Esophagus squamous epithelium (tissue), 5 donors: ENCODE measurements around the gene NCAPH2. TPM values are rescaled to one million over a fixed set of nuclear protein-coding genes. Genes with fewer than 3 reads are reported as not detected.

Experiments
- DNase-seq: peaks from one replicate; lab custom pipeline; 2025; lab: John Stamatoyannopoulos, UW
- H3K27ac ChIP-seq, 4 donors: fragments of 200-600 bp; sonication (generic); one replicate each; pipeline ENCODE4 v1.5.1; 2016 to 2019; ENCODE audit warnings: mild to moderate bottlenecking in 1 of 4
- H3K27me3 ChIP-seq, 4 donors: fragments of 200-600 bp; sonication (generic); 1 replicate in 3 of 4; 2 replicates in 1 of 4; pipeline versions ENCODE4 v1.5.1 to v1.6.0; 2017 to 2021; ENCODE audit warnings: antibody characterized with exemption in 1 of 4
- H3K36me3 ChIP-seq, 3 donors: fragments of 200-600 bp; sonication (generic); one replicate each; pipeline ENCODE4 v1.5.1; 2016 to 2019
- H3K4me1 ChIP-seq, 3 donors: fragments of 200-600 bp; sonication (generic); one replicate each; pipeline ENCODE4 v1.5.1; 2017 to 2019
- H3K4me3 ChIP-seq, 4 donors: fragments of 200-600 bp; sonication (generic); 1 replicate in 3 of 4; 2 replicates in 1 of 4; pipeline ENCODE4 v1.5.1; 2016 to 2019; ENCODE audit warnings: mild to moderate bottlenecking in 2 of 4, moderate library complexity in 1 of 4
- H3K9me3 ChIP-seq, 3 donors: fragments of 200-600 bp; sonication (generic); one replicate each; pipeline ENCODE4 v1.5.1; 2016 to 2019
- CTCF ChIP-seq, 6 experiments: fragments of 450-650 bp in 4 of 6; fragments of 200-600 bp in 2 of 6; sonication (generic) in 2 of 6; IDR thresholded peaks; one replicate each; pipeline ENCODE4 v1.5.1; 2016 to 2019; ENCODE audit warnings: antibody characterized with exemption in 6 of 6, mild to moderate bottlenecking in 4 of 6, moderate library complexity in 4 of 6
- POLR2A ChIP-seq, 4 donors: fragments of 450-650 bp; IDR thresholded peaks; one replicate each; pipeline ENCODE4 v1.6.1; 2017; ENCODE audit warnings: antibody characterized with exemption in 4 of 4, mild to moderate bottlenecking in 4 of 4, moderate library complexity in 3 of 4
- WGBS, 2 donors: methylation state at CpG; one replicate each; pipeline ENCODE4 v1.1.5; 2018; 5-methylcytosine and 5-hydroxymethylcytosine counted together
- intact Hi-C: fragments of 100-400 bp; cut with DNase I; formaldehyde crosslinking; loops from one replicate; pipeline ENCODE4 v1.15.0; 2022
- total RNA-seq, 4 donors: library from RNA; depleted of rRNA; stranded (reverse); fragments of >200 nt; gene quantifications; one replicate each; pipeline ENCODE4 v1.1.0, GENCODE V29; 2016
- donor health status: DM: yes; HTN: yes; CAD: no.

Gene NCAPH2
- total RNA-seq, 4 donors from 2014 or later = 30.2 to 42.6 (median 38.5) TPM

- H3K27me3 ChIP-seq = no peaks in the 10 kb centered on the region
- peaks cover 3 to 15% (median 8%) of the 10 kb centered on the region in 3 donors for H3K4me1 ChIP-seq
- H3K36me3 ChIP-seq = peaks cover 6 to 74% (median 6%) of the 10 kb centered on the region in 3 donors
- no peak for DNase-seq
- H3K4me3 ChIP-seq = no peak overlapping the region
- H3K27ac ChIP-seq = no peak overlapping the region
- TF ChIP-seq CTCF (IDR thresholded peaks at IDR 0.05) = no peak
- no peak for TF ChIP-seq POLR2A (IDR thresholded peaks at IDR 0.05)
- H3K9me3 ChIP-seq = no peaks in the 10 kb centered on the region
- 78 to 84% methylated on average over 6 to 10 of the region's 11 CpGs for WGBS, 2 donors
- intact Hi-C loops = no loop called here
Observed at GRCh38 chr22:50574383-50574755, 66.3 kb downstream of the NCAPH2 start.

Other genes starting within 250 kb of the NCAPH2 start
- 1 to 10 TPM in 3 of 4 donors, under 1 TPM in 1; 0.19 to 6.9 (median 2.3) TPM for gene MAPK12, start 246.5 kb upstream of the NCAPH2 start, total RNA-seq
- 1 to 10 TPM; 2.4 to 5.7 (median 3.5) TPM for gene MAPK11, start 237.8 kb upstream of the NCAPH2 start, total RNA-seq
- 100 to 1,000 TPM in 3 of 4 donors, 10 to 100 TPM in 1; 80.9 to 231 (median 129) TPM for gene PLXNB2, start 200.6 kb upstream of the NCAPH2 start, total RNA-seq
- 1 to 10 TPM in 3 of 4 donors, under 1 TPM in 1; 0.88 to 3.6 (median 2.9) TPM for gene DENND6B, start 181.2 kb upstream of the NCAPH2 start, total RNA-seq
- gene PPP6R2, start 164.9 kb upstream of the NCAPH2 start, total RNA-seq = 10 to 100 TPM; 35.6 to 50.8 (median 45.6) TPM
- 10 to 100 TPM; 38.3 to 92.0 (median 63.4) TPM for gene SBF1, start 33.2 kb upstream of the NCAPH2 start, total RNA-seq
- 1 to 10 TPM in 2 of 4 donors, under 1 TPM in 2; under 0.01 to 1.9 (median 0.89) TPM for gene ADM2, start 26.7 kb upstream of the NCAPH2 start, total RNA-seq
- gene MIOX, start 21.4 kb upstream of the NCAPH2 start, total RNA-seq = not detected
- gene LMF2, start 522 bp upstream of the NCAPH2 start, total RNA-seq = 10 to 100 TPM; 35.4 to 65.0 (median 46.2) TPM
- 10 to 100 TPM in 1 of 4 donors, 1 to 10 TPM in 3; 5.1 to 14.9 (median 6.7) TPM for gene SCO2, start 17.4 kb downstream of the NCAPH2 start, total RNA-seq
- 100 to 1,000 TPM in 2 of 4 donors, 10 to 100 TPM in 2; 86.0 to 281 (median 137) TPM for gene TYMP, start 21.8 kb downstream of the NCAPH2 start, total RNA-seq
- under 1 TPM; 0.26 to 0.53 (median 0.40) TPM for gene KLHDC7B, start 37.7 kb downstream of the NCAPH2 start, total RNA-seq
- 1 to 10 TPM in 1 of 4 donors, not detected in 3; 1.8 TPM for gene SYCE3, start 54.7 kb downstream of the NCAPH2 start, total RNA-seq
- gene CPT1B, start 70.2 kb downstream of the NCAPH2 start, total RNA-seq = 10 to 100 TPM in 1 of 4 donors, 1 to 10 TPM in 3; 3.5 to 17.6 (median 8.2) TPM
- gene CHKB, start 74.6 kb downstream of the NCAPH2 start, total RNA-seq = 10 to 100 TPM; 16.7 to 51.2 (median 35.4) TPM
- gene MAPK8IP2, start 92.6 kb downstream of the NCAPH2 start, total RNA-seq = 1 to 10 TPM; 1.3 to 2.9 (median 1.7) TPM
- 10 to 100 TPM; 18.7 to 47.0 (median 28.6) TPM for gene ARSA, start 119.9 kb downstream of the NCAPH2 start, total RNA-seq
- gene SHANK3, start 164.6 kb downstream of the NCAPH2 start, total RNA-seq = 1 to 10 TPM; 3.7 to 5.9 (median 4.5) TPM
- gene ACR, start 230.0 kb downstream of the NCAPH2 start, total RNA-seq = not detected